Nephron progenitor cell (in vitro differentiated cells): Measurements from ENCODE around the gene PHACTR3.

Experiments
- DNase-seq: peaks from one replicate; pipeline ENCODE4 v3.0.0; 2021
- H3K27ac Mint-ChIP-seq: 2 replicates; pipeline ENCODE4 v1.8.0; 2021; ENCODE audit warnings: mild to moderate bottlenecking, moderate library complexity, mixed read lengths
- H3K27me3 Mint-ChIP-seq: 2 replicates; pipeline ENCODE4 v1.8.0; 2021; ENCODE audit warnings: mild to moderate bottlenecking, low read depth, mixed read lengths; ENCODE audit not compliant: poor library complexity
- H3K36me3 Mint-ChIP-seq: 2 replicates; pipeline ENCODE4 v1.8.0; 2021; ENCODE audit warnings: low read depth, mixed read lengths
- H3K4me1 Mint-ChIP-seq: 2 replicates; pipeline ENCODE4 v1.8.0; 2021; ENCODE audit warnings: mixed read lengths
- H3K4me3 Mint-ChIP-seq: 2 replicates; pipeline ENCODE4 v1.8.0; 2021; ENCODE audit warnings: mild to moderate bottlenecking, moderate library complexity, mixed read lengths
- H3K9me3 Mint-ChIP-seq: 2 replicates; pipeline ENCODE4 v1.8.0; 2021; ENCODE audit warnings: mild to moderate bottlenecking, moderate library complexity, mixed read lengths
- TF ChIP-seq, protein P1 (sequence below): fragments of 200-600 bp; sonication (generic); IDR thresholded peaks from 2 replicates; pipeline ENCODE4 v1.5.0; 2021; ENCODE audit warnings: antibody characterized with exemption

Gene PHACTR3

GRCh38 chr20:59690976-59691375 is 86.6 kb downstream of the PHACTR3 start:
- Mint-ChIP-seq H3K27me3 (peaks cover 4% of the 10 kb centered on the region), H3K27ac (no peak overlapping the region), H3K4me1 (no peaks in the 10 kb centered on the region), H3K9me3 (peaks cover 77% of the 10 kb centered on the region), H3K4me3 (no peak overlapping the region), H3K36me3 (no peaks in the 10 kb centered on the region)
- TF ChIP-seq, protein P1, sequence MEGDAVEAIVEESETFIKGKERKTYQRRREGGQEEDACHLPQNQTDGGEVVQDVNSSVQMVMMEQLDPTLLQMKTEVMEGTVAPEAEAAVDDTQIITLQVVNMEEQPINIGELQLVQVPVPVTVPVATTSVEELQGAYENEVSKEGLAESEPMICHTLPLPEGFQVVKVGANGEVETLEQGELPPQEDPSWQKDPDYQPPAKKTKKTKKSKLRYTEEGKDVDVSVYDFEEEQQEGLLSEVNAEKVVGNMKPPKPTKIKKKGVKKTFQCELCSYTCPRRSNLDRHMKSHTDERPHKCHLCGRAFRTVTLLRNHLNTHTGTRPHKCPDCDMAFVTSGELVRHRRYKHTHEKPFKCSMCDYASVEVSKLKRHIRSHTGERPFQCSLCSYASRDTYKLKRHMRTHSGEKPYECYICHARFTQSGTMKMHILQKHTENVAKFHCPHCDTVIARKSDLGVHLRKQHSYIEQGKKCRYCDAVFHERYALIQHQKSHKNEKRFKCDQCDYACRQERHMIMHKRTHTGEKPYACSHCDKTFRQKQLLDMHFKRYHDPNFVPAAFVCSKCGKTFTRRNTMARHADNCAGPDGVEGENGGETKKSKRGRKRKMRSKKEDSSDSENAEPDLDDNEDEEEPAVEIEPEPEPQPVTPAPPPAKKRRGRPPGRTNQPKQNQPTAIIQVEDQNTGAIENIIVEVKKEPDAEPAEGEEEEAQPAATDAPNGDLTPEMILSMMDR: no peak
- no peak for DNase-seq

- TF ChIP-seq, protein P1: no peak
- Mint-ChIP-seq H3K27ac (no peak overlapping the region), H3K9me3 (peaks cover 85% of the 10 kb centered on the region), H3K4me1 (no peaks in the 10 kb centered on the region), H3K36me3 (no peaks in the 10 kb centered on the region), H3K4me3 (no peak overlapping the region), H3K27me3 (peaks cover 7% of the 10 kb centered on the region)
- DNase-seq: no peak
These were observed 87.8 kb downstream of the PHACTR3 start for GRCh38 chr20:59692139-59692538.

DNA sequence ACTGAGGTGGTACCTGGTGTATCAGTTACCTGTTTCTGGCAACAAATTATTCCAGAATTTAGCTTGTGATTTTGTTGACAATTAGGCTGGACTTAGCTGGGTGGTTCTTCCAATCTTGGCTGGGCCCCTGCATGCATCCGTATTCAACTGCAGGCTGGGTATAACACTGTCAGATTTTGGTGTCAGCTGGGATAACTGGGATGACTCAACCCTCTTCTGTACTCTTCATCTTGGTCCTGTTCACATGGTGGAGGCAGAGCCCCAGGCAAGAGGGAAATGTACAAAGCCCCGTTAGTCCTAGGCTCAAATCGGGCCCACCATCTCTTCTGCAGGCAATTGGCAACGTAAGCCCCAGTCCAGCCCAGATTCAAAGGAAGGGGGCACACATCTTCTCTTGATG is 89.2 kb downstream of the PHACTR3 start:
- peaks cover 8% of the 10 kb centered on the region for H3K27me3 Mint-ChIP-seq
- TF ChIP-seq, protein P1: no peak
- H3K27ac Mint-ChIP-seq: no peak overlapping the region

GRCh38 chr20:59696476-59696875 is 92.1 kb downstream of the PHACTR3 start:
- peaks cover 92% of the 10 kb centered on the region for H3K9me3 Mint-ChIP-seq
- peaks cover 13% of the 10 kb centered on the region for H3K27me3 Mint-ChIP-seq
- no peak overlapping the region for H3K27ac Mint-ChIP-seq
- no peaks in the 10 kb centered on the region for H3K36me3 Mint-ChIP-seq
- no peak for DNase-seq
- TF ChIP-seq, protein P1: no peak
- H3K4me3 Mint-ChIP-seq: no peak overlapping the region
- no peaks in the 10 kb centered on the region for H3K4me1 Mint-ChIP-seq

More for the DNA sequence above, 89.2 kb downstream of the PHACTR3 start:
- Mint-ChIP-seq H3K36me3 (no peaks in the 10 kb centered on the region), H3K9me3 (peaks cover 90% of the 10 kb centered on the region), H3K4me3 (no peak overlapping the region), H3K4me1 (no peaks in the 10 kb centered on the region)
- no peak for DNase-seq

- Mint-ChIP-seq H3K4me3 (no peak overlapping the region), H3K4me1 (no peaks in the 10 kb centered on the region), H3K9me3 (peaks cover 92% of the 10 kb centered on the region), H3K27me3 (peaks cover 13% of the 10 kb centered on the region), H3K27ac (no peak overlapping the region), H3K36me3 (no peaks in the 10 kb centered on the region)
- TF ChIP-seq, protein P1: no peak
- no peak for DNase-seq
These were observed 92.7 kb downstream of the PHACTR3 start for GRCh38 chr20:59697068-59697467.

- Mint-ChIP-seq H3K27ac (no peak overlapping the region), H3K27me3 (peaks cover 13% of the 10 kb centered on the region), H3K4me3 (no peak overlapping the region), H3K36me3 (no peaks in the 10 kb centered on the region), H3K4me1 (no peaks in the 10 kb centered on the region), H3K9me3 (peaks cover 93% of the 10 kb centered on the region)
- TF ChIP-seq, protein P1: no peak
- DNase-seq: no peak
These were observed 94.3 kb downstream of the PHACTR3 start for GRCh38 chr20:59698598-59698997.
